Activated CD8-positive, alpha-beta memory T cell treated with anti-CD3 and anti-CD28 coated beads, Interleukin-2, amount 50 U/mL, for 1 hour (primary cell): ENCODE results near the gene EXOSC5.
"Not testable (repeated sequence)": the region's sequence is repeated elsewhere in the genome, so short reads cannot be mapped to it uniquely, and the experiment has no call there.

Source experiments
- DNase-seq: peaks from one replicate; pipeline ENCODE4 v3.0.0-alpha.2; 2020; ENCODE audit errors: extremely low read depth

Gene EXOSC5

GRCh38 chr19:41426116-41426841, 29.1 kb upstream of the EXOSC5 start:
- no peak for DNase-seq

GRCh38 chr19:41425174-41426115, 28.3 kb upstream of the EXOSC5 start:
- DNase-seq: no peak

- DNase-seq: no peak
Observed at GRCh38 chr19:41424335-41425173, 27.4 kb upstream of the EXOSC5 start.

- DNase-seq: no peak
Observed at GRCh38 chr19:41422955-41423354, 25.8 kb upstream of the EXOSC5 start.

- no peak for DNase-seq
Observed at GRCh38 chr19:41422456-41422855, 25.3 kb upstream of the EXOSC5 start.

- DNase-seq: no peak
Observed at GRCh38 chr19:41421973-41422372, 24.8 kb upstream of the EXOSC5 start.

GRCh38 chr19:41421314-41421713, 24.2 kb upstream of the EXOSC5 start:
- no peak for DNase-seq

GRCh38 chr19:41420101-41420880, 23.1 kb upstream of the EXOSC5 start:
- DNase-seq: no peak

GRCh38 chr19:41416194-41416674, 19.1 kb upstream of the EXOSC5 start:
- DNase-seq: no peak

- no peak for DNase-seq
Observed at GRCh38 chr19:41415154-41415571, 18.0 kb upstream of the EXOSC5 start.

- DNase-seq: no peak
Observed at GRCh38 chr19:41414461-41414860, 17.3 kb upstream of the EXOSC5 start.

- no peak for DNase-seq
Observed at GRCh38 chr19:41413947-41414346, 16.8 kb upstream of the EXOSC5 start.

- DNase-seq: no peak
Observed at GRCh38 chr19:41412953-41413352, 15.8 kb upstream of the EXOSC5 start.

GRCh38 chr19:41411968-41412265, 14.8 kb upstream of the EXOSC5 start:
- no peak for DNase-seq

GRCh38 chr19:41411100-41411967, 14.2 kb upstream of the EXOSC5 start:
- DNase-seq: no peak

- no peak for DNase-seq
Observed at GRCh38 chr19:41410336-41411054, 13.3 kb upstream of the EXOSC5 start.

- no peak for DNase-seq
Observed at GRCh38 chr19:41409288-41409687, 12.1 kb upstream of the EXOSC5 start.

- DNase-seq: not testable (repeated sequence)
Observed at GRCh38 chr19:41408846-41409245, 11.7 kb upstream of the EXOSC5 start.

GRCh38 chr19:41408256-41408655, 11.1 kb upstream of the EXOSC5 start:
- DNase-seq: no peak

- no peak for DNase-seq
Observed at GRCh38 chr19:41407271-41407670, 10.1 kb upstream of the EXOSC5 start.
